Esophagus mucosa (tissue), 1 donor: ENCODE data around the gene LCP2. TPM values are rescaled to one million over a fixed set of nuclear protein-coding genes. Genes with fewer than 3 reads are reported as not detected.
A peak's percentile ranks its signal among the peaks of the same experiment; 100 is the strongest.

ENCODE experiments used
- ATAC-seq: fragments of 200-7000 bp; cut with Tn5 transposase; one replicate; pipeline ENCODE4 v1.9.1; 2020
- total RNA-seq: library from RNA; stranded (reverse); gene quantifications from one replicate; pipeline ENCODE4 v1.2.4, GENCODE V29; 2023
- donor health status: DM: yes; HTN: yes; CAD: no.

LCP2 gene
- total RNA-seq, 1 donor from 2014 or later, result 3.0 TPM

DNA sequence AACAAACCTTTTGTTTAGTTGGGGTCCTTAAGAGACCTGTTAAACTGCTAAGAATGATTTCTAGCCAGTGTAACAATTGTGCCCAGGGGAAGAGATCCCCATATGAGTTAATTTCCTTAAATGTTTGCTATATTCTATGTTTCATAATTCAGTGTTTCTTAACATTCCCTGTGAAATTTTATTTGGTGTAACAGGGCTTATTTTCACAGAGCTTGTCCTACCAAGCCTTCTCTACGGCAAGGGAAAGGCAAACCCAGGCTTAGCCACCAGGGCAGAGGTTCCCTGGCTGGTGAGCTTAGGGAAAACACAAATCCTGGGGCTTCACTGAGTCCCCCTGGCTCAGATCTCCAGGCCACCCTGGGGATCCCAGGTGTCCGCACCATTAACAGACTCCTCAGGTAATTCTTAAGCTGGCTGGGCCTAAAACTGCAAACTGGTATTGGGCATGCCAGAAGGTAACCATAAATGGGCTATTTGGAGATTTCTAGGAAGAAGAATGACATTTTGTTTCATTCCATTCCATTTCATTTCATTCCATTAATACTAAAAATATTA is 17.0 kb upstream of the LCP2 start:
- no peak for ATAC-seq

DNA sequence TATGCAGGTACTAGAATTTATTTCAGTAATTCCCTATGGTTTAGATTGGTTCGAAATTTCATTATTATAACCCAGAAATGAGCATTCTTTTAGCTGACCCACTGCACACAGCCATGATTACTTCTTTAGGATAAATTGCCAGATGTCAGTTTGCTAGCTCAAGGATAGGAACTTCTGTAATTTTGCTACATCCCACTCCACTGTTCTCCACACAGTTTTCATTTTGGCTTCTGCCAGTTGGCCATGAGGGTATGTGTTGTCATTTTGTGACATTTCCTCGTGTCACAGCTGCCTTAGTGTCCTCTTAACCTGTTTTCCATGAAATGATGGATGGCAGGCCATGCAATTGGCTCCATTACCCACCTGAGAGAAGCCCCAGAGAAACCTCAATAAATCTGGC is 16.2 kb upstream of the LCP2 start:
- no peak for ATAC-seq

- ATAC-seq, result no peak
Observed at GRCh38 chr5:170313344-170313743, 15.8 kb upstream of the LCP2 start.

GRCh38 chr5:170312666-170313065 is 15.1 kb upstream of the LCP2 start:
- ATAC-seq, result peak; percentile 54

DNA sequence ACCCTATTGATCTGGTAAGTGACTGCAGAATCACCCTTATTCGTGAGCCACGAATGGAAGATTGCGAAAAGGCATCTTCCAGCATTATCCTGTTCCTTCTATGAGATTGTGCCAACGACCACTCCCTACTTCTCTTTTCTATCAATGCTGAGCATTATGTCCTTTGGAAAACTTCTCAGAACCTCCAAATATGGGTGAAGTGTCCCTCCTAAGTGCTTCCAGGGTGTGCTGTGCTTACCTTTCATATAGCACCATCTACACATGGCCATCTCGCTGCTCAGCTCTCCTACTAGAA is 14.7 kb upstream of the LCP2 start:
- no peak for ATAC-seq

DNA sequence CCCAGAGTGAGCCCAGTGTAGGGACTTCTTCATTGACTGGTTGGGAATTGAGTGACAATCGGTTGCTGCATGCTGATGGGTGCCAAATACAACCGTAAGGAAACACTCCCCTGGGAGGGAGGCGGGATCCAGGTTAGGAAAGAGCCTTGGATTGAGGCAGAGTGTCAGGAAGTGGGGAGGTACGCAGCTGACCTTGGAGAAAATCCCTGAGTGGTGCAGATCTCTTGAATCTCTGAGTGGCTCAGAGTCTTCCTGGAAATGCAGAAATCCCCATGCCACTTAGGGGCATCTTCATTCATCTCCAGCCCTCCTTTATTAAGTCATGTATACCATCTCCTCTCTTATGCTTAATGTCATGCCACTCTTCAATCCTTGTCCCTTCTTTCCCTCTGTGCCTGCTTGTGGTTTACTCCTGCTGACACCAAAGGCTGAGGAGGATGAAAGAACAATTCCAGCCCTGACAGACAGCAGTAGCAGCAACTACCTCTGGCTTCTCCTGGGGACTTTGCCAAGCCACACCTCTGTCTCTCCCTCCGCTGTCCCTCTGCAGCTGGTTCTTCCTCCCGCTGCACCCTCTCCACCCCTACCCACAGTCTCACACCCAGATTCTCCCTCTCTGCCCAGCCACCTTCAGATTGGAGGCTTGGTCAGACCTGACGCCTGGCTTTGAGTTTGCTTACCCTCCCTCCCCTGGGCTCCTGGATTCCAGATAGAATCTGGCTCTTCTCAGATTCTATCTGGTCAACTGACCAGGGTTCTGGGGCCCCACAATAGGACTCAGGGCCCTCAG is 14.1 kb upstream of the LCP2 start:
- no peak for ATAC-seq

DNA sequence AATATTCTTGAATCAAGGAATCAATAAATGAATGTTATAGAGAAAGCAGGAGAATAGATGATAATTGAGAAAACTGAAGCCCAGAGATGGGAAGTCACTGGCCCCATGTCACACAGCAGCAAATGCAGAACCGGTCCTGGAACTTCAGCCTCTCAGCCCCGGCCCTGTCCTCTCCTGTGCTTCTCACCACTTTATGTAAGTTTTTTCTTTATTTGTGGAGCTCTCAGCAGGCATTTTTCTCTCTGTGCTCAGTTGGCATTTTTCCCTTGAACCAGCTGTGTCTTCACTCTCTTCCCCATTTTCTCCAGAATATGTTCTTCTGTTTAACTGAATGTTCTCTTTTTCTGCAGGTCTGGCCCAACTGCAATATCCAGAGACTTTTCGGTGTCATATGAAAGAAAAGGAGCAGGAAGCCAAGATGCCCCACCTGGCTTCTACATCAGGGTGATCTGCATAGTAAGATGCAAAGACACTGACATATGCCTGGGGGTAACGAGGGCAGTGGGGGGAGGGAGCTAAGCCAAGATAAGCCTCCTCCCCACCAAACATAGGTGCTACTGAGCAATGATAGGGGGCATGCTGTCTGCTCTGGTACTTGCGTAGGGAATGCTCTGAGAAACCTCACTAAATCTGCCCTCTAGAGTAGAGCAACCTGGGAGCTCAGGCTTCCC is 12.8 kb upstream of the LCP2 start:
- no peak for ATAC-seq

- ATAC-seq, result no peak
Observed at GRCh38 chr5:170308686-170309085, 11.1 kb upstream of the LCP2 start.

GRCh38 chr5:170307575-170308465 is 10.2 kb upstream of the LCP2 start:
- ATAC-seq, result peak; percentile 93

GRCh38 chr5:170306381-170306831 is 8.8 kb upstream of the LCP2 start:
- ATAC-seq, result no peak

DNA sequence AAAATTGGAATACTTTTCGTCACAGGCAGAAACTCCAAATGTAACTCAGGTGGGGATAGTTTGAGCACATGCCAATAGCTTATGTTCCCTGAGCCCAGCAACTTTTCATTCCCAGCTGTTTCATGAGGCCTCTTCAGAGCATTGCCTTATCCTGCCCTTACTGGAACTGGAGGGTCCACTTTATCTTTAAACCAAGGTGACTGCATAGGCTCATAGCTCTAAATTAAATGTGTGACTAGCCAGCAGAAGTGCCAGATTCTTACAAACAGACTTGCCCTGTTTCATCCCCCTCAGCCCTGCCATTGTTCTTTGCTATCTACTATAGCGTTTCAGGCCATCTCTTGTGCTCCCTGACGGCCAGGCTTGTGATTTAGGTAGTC is 8.1 kb upstream of the LCP2 start:
- no peak for ATAC-seq

DNA sequence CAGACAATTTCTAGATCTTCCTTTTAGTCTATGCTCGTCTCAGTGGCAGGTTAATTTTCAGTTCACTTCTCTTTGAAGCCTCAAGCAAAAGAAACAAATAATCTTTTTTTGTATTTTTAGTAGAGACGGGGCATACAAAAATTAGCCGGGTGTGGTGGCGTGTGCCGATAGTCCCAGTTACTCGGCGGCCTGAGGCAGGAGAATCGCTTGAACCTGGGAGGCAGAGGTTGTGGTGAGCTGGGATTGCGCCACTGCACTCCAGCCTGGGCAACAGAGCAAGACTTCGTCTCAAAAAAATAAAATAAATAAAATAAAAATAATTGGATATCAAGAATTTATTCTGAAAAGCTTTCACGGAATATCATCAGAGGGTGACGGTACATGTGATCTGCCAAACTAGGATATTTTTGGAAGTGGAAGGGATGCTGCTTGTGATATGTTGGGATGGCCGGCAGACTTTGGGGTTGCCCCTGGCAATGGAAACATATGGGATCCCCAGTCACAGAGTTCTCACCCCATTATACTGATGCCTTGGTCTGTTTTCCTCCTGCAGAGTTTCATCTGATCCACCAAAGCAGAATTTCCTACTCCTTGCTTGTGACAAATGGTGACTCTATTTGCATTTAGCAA is 7.6 kb upstream of the LCP2 start:
- ATAC-seq, result no peak

DNA sequence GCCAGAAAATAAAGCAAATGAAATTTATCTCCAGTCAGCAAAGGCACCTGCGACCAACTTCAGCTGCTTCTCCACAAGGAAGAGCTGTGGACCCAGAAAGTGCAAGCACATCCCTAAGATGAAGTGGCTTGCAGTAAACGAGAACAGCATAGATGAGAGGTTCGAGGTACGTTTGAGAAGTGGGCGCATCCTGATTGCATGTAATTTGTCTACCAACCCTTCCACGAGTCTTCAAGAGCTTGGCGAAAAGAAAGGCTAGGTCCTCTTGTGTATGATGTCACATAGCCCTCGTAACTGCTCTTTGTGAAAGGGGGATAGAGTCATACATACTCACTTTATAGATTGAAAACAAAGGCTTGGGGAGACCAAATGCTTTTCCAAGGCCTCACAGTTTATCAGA is 6.0 kb upstream of the LCP2 start:
- ATAC-seq, result no peak

DNA sequence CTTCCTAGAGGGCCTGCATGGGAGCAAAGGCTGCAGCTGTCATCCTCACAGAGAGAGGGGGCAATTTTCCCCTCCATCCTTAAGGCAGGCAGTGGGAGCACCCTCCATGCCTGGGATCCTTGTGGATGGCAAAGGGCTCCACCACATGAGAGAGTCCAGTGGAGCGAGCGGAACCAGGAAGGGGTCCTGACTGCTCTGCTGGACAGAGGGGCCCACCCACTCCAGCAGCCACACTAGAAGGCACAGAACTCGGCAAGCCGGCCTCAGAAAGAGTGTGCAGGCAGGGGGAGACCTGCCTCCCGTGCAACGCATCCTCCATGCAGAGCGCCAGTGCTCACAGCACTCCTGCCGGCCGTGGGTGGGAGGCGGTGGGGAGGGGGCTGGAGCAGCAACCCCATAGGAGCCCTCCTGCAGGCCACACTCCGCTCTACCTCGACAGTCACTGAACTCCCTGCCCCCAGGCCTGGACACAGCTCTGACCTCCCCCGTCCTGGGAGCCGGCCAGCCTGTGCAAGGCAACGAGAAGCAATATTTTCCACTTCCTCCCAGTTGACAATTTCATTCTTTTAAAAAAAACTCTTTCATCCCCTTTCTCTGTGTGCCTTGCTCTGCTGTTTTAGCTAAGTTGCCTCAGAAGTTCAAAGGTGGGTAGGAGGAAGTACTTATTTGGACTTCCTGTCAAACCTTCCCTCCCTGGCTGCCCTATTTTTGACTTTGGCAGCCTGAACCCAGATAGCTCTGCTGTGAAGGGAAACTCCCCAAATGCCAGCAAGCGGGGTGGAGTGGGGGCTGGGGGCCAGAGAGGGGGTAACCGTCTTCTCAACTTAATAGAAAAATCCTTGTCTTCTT is 5.3 kb upstream of the LCP2 start:
- ATAC-seq, result peak; percentile 9

- no peak for ATAC-seq
Observed at GRCh38 chr5:170301981-170302652, 4.5 kb upstream of the LCP2 start.

DNA sequence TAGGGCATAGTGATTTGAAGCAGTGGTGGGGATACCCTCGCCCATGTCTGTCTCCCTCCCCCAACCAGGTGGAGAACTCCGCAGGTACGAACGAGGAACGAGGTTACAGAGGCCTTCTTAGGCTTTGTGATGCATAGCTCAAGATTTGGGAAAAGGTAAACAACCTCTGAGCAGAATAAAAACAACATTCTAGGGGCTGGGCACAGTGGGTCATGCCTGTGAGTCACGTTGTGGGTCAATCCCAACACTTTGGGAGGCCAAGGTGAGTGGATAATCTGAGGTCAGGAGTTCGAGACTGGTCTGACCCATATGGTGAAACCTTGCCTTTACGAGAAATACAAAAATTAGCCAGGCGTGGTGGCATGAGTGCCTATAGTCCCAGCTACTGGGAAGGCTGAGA is 3.6 kb upstream of the LCP2 start:
- ATAC-seq, result no peak

- no peak for ATAC-seq
Observed at GRCh38 chr5:170300361-170301013, 2.9 kb upstream of the LCP2 start.

- no peak for ATAC-seq
Observed at GRCh38 chr5:170296935-170297588, 515 bp downstream of the LCP2 start.

GRCh38 chr5:170296036-170296934 is 1.3 kb downstream of the LCP2 start:
- no peak for ATAC-seq
